RWPE1 (cell line): ENCODE data around the gene PIPOX.

ENCODE experiments used
- CTCF ChIA-PET: fragments of 350-600 bp; sonication (Branson Sonifier 250); formaldehyde crosslinking; extraction: SDS; loops from one replicate; lab custom pipeline; 2021; lab: Yijun Ruan, JAX
- POLR2A ChIA-PET: fragments of 400-600 bp; formaldehyde crosslinking; extraction: SDS; loops from one replicate; lab custom pipeline; 2020; ENCODE audit warnings: antibody characterized with exemption; ENCODE audit not compliant: low non-redundant PET; lab: Yijun Ruan, JAX
- DNase-seq: peaks from one replicate; pipeline ENCODE4 v3.0.0; 2012; ENCODE audit warnings: low spot score
- H3K27ac ChIP-seq: fragments of 450-650 bp; 2 replicates; pipeline ENCODE4 v1.5.1; 2017
- TF ChIP-seq, protein P1 (sequence below): fragments of 450-650 bp; conservative IDR thresholded peaks from 2 replicates; pipeline ENCODE4 v1.5.1; 2017; ENCODE audit warnings: low read depth, mild to moderate bottlenecking

The PIPOX gene

DNA sequence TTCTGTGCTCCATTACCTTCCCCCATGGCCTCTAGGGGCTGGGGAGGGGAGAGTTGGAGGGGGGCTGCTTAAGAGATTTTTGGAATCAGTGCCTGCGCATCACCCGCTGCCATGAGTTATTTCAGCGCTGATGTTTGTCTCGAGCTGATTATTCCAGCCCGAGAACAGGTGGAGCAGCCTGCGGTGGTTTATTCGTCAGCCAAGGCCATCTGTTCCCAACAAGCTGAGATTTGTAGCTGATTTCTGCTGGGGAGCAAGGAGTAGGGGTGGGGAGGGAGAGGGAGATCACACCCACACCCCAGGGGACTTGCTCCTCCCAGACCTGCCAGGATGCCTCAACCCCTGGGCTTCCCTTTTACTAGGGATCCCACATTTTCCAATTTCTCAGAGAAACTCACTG lies 23.1 kb downstream of the PIPOX start:
- no peak overlapping the region for H3K27ac ChIP-seq
- ChIA-PET CTCF (no interaction called here), POLR2A (no interaction called here)
- DNase-seq: no peak
- TF ChIP-seq, protein P1, sequence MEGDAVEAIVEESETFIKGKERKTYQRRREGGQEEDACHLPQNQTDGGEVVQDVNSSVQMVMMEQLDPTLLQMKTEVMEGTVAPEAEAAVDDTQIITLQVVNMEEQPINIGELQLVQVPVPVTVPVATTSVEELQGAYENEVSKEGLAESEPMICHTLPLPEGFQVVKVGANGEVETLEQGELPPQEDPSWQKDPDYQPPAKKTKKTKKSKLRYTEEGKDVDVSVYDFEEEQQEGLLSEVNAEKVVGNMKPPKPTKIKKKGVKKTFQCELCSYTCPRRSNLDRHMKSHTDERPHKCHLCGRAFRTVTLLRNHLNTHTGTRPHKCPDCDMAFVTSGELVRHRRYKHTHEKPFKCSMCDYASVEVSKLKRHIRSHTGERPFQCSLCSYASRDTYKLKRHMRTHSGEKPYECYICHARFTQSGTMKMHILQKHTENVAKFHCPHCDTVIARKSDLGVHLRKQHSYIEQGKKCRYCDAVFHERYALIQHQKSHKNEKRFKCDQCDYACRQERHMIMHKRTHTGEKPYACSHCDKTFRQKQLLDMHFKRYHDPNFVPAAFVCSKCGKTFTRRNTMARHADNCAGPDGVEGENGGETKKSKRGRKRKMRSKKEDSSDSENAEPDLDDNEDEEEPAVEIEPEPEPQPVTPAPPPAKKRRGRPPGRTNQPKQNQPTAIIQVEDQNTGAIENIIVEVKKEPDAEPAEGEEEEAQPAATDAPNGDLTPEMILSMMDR: no peak

DNA sequence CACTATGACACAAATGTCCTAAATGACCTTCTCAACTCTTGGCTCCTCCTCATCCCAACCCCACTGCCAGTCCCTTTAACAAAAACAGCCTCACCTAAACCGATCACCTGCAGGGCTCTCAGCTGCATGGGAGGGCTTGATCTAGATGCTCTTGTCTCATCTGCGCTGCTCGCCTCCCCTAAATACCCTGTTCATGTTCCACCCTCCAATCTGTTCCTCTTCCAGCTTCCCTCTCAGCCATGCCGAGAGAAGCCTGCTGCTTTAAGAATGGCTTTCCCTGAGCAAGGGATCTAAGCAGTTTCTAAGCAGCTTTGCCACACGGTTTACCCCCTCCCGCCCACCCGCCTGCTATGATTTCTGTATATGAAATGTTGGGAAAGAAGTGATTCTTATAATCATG lies 23.7 kb downstream of the PIPOX start:
- TF ChIP-seq, protein P1: no peak
- no peak for DNase-seq
- CTCF ChIA-PET: no interaction called here
- POLR2A ChIA-PET: no interaction called here
- H3K27ac ChIP-seq: no peak overlapping the region

DNA sequence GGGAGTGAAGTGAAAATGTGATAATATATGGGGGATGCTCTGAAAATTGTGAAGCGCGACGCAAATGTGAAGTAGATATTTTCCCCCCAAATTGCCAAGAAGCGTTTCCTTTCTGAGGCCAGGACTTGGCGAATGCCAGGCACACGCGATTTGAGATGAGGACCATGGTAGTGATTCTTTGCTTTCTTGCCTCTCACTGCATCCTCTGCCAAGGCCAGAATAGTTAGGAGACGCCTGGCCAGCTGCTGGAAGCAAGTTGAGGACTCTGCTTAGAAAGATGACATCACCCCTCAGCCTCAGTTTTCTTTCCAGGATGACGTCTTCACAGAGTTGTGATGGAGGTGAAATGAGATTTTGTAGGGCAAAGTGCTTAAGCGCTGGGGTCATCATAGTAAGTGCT lies 25.9 kb downstream of the PIPOX start:
- ChIA-PET POLR2A (no interaction called here), CTCF (interaction anchor here (0.8 kb wide), 1 partner anchor 111 kb away, joined by 4 read pairs; no protein-coding TSS in a partner anchor)
- no peak for DNase-seq
- no peak overlapping the region for H3K27ac ChIP-seq
- TF ChIP-seq, protein P1: no peak

DNA sequence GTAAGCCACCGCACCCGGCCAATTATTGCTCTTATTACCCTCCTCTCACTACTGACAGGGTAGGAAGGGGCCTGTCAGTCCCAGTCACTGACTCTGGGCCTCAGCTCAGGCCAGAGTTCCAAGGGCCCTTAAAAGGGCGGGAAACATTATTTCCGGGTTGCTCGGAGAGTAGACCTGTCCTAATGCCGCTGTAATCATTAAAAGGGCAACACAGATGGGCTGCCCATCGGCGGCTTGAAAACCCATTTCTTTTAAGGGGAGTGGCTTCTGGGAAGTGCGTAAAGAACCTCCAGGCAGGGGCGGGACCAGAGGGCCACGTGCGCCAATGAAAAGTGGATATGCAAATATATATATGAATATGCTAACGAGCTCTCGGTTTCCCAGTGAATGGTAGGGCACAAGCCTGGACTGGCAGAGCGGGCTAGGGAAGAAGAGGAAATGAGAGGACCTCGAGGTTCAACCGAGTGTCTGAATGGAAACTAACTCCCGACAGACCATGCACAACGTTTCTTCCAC lies 26.6 kb downstream of the PIPOX start:
- H3K27ac ChIP-seq: no peak overlapping the region
- ChIA-PET CTCF (no interaction called here), POLR2A (interaction anchor here (0.6 kb wide), 1 partner anchor 460 kb away, joined by 4 read pairs; no protein-coding TSS in a partner anchor)
- TF ChIP-seq, protein P1: no peak
- peak; percentile 75 for DNase-seq

DNA sequence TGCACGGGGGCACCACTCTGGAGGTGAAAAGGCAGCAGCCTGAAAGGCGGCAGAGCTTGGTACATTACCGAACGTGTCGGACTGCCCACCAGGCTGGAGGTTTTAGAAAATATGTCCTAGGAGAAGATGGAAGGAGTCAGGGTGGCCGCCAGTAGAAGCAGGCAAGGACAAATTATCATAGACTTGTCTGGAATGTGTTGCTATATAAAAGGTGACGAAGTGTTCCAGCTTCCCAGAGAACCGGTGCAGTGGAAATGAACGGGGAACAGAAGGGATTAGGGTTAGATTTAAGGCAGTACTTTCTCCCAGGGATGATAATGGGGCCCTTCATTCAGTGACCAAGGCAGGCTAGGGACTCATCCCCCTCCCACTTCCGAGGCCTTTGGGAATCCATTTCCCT lies 27.4 kb downstream of the PIPOX start:
- POLR2A ChIA-PET: interaction anchor here (0.6 kb wide), 1 partner anchor 460 kb away, joined by 4 read pairs; no protein-coding TSS in a partner anchor
- TF ChIP-seq, protein P1: no peak
- no peak for DNase-seq
- H3K27ac ChIP-seq: no peak overlapping the region
- CTCF ChIA-PET: no interaction called here

DNA sequence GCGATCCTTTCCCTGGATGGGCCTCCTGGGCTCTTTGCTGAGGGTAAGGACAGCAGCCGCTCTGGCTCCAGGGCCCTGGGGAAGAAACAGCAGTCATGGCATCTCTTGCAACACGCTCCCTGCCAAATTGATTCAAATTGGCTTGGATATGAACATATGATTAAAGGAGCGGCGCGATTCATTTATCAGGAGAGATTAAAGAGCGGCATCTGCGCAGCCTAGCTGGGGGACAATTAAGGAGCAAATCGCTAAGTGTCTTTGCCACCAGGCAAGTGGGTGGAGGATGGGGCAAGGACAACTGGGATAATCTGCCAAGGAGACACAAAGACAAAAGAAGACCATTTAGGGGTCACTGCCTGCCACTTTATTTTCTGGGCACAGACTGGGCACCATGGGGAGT lies 27.8 kb downstream of the PIPOX start:
- CTCF ChIA-PET: no interaction called here
- TF ChIP-seq, protein P1: no peak
- H3K27ac ChIP-seq: no peak overlapping the region

More for the DNA sequence above, 27.8 kb downstream of the PIPOX start:
- DNase-seq: no peak
- POLR2A ChIA-PET: no interaction called here
